ENCODE measurements around the gene GRB7. TPM values are rescaled to one million over a fixed set of nuclear protein-coding genes. Genes with fewer than 3 reads are reported as not detected.

GRB7 gene
- total and polyA plus RNA-seq, 8 donors = 12.4 to 34.2 (median 28.2) TPM

- Histone ChIP-seq H3K36me3 (no peaks in the 10 kb centered on the region), H3K4me1 (peaks cover 8 to 26% of the 10 kb centered on the region in 2 donors), H3K27me3 (peaks cover 0 to 36% of the 10 kb centered on the region in 2 donors), H3K27ac (peak overlapping the region; percentile 14 to 65), H3K4me3 (no peak overlapping the region), H3K9me3 (no peaks in the 10 kb centered on the region)
- DNase-seq (no peak), ATAC-seq (peak; percentile 28)
- intact Hi-C loops (cut with DNase I) = no loop called here
- no peak for TF ChIP-seq CTCF (IDR thresholded peaks at IDR 0.05)
These were observed 43.5 kb downstream of the GRB7 start for GRCh38 chr17:39781031-39781860.

- peak; percentile 54 for ATAC-seq
- no peaks in the 10 kb centered on the region for H3K36me3 ChIP-seq
- DNase-seq = no peak
- peaks cover 8 to 26% of the 10 kb centered on the region in 2 donors for H3K4me1 ChIP-seq
- peaks cover 0 to 32% of the 10 kb centered on the region in 2 donors for H3K27me3 ChIP-seq
- H3K9me3 ChIP-seq = no peaks in the 10 kb centered on the region
- TF ChIP-seq CTCF (IDR thresholded peaks at IDR 0.05) = no peak
- no peak overlapping the region for H3K4me3 ChIP-seq
- H3K27ac ChIP-seq = peak overlapping the region in 1 of 2 donors; percentile 65
- intact Hi-C loops (cut with DNase I) = no loop called here
These were observed 44.1 kb downstream of the GRB7 start for GRCh38 chr17:39781861-39782213.

- peak in 2 of 4 donors; percentile 33 to 80 for DNase-seq
- no peaks in the 10 kb centered on the region for H3K9me3 ChIP-seq
- peak overlapping the region in 1 of 2 donors; percentile 65 for H3K27ac ChIP-seq
- no peak overlapping the region for H3K4me3 ChIP-seq
- intact Hi-C loops (cut with DNase I) = no loop called here
- H3K4me1 ChIP-seq = peaks cover 8 to 26% of the 10 kb centered on the region in 2 donors
- H3K27me3 ChIP-seq = peaks cover 0 to 32% of the 10 kb centered on the region in 2 donors
- no peaks in the 10 kb centered on the region for H3K36me3 ChIP-seq
- TF ChIP-seq CTCF (IDR thresholded peaks at IDR 0.05) = no peak
- peak; percentile 82 for ATAC-seq
These were observed 44.7 kb downstream of the GRB7 start for GRCh38 chr17:39782481-39782880.

- Histone ChIP-seq H3K36me3 (no peaks in the 10 kb centered on the region), H3K27me3 (peaks cover 0 to 32% of the 10 kb centered on the region in 2 donors), H3K27ac (peak overlapping the region in 1 of 2 donors; percentile 51), H3K4me3 (no peak overlapping the region), H3K4me1 (peaks cover 8 to 26% of the 10 kb centered on the region in 2 donors), H3K9me3 (no peaks in the 10 kb centered on the region)
- DNase-seq (no peak), ATAC-seq (peak; percentile 52)
- TF ChIP-seq CTCF (IDR thresholded peaks at IDR 0.05) = no peak
- intact Hi-C loops (cut with DNase I) = no loop called here
These were observed 45.2 kb downstream of the GRB7 start for GRCh38 chr17:39782980-39783379.

- Histone ChIP-seq H3K9me3 (no peaks in the 10 kb centered on the region), H3K4me3 (no peak overlapping the region), H3K36me3 (no peaks in the 10 kb centered on the region), H3K27me3 (peaks cover 3 to 20% of the 10 kb centered on the region in 2 donors), H3K4me1 (peaks cover 0 to 9% of the 10 kb centered on the region in 2 donors), H3K27ac (no peak overlapping the region)
- intact Hi-C loops (cut with DNase I) = no loop called here
- no peak for TF ChIP-seq CTCF (IDR thresholded peaks at IDR 0.05)
- ATAC-seq (no peak), DNase-seq (no peak)
These were observed 49.3 kb downstream of the GRB7 start for GRCh38 chr17:39787041-39787440.
